ENCODE measurements around the gene NUP93.

- TF ChIP-seq SP1 (IDR thresholded peaks at IDR 0.05) (no peak), FOXK2 (IDR thresholded peaks at IDR 0.05) (no peak), TARDBP (IDR thresholded peaks at IDR 0.05) (no peak), FOXM1 (IDR thresholded peaks at IDR 0.05; ENCODE audit: borderline replicate concordance) (no peak), CTBP1 (IDR thresholded peaks at IDR 0.05; ENCODE audit: borderline replicate concordance) (no peak), NFRKB (IDR thresholded peaks at IDR 0.05) (no peak), SUZ12 (IDR thresholded peaks at IDR 0.05) (no peak), ELF4 (IDR thresholded peaks at IDR 0.05) (no peak), HDGF (IDR thresholded peaks at IDR 0.05; ENCODE audit: borderline replicate concordance) (no peak), PKNOX1 (IDR thresholded peaks at IDR 0.05) (no peak)
Observed at GRCh38 chr16:56793492-56793891, 63.6 kb downstream of the NUP93 start.

All from HEK293T (cell line).